Measurements from ENCODE around the gene SIX3. TPM values are rescaled to one million over a fixed set of nuclear protein-coding genes. Genes with fewer than 3 reads are reported as not detected.

The SIX3 gene
- total RNA-seq, 1 experiment from 2014 or later = not detected

GRCh38 chr2:44942304-44943030 lies 965 bp downstream of the SIX3 start:
- no peak for DNase-seq (ENCODE audit: low read depth)

DNA sequence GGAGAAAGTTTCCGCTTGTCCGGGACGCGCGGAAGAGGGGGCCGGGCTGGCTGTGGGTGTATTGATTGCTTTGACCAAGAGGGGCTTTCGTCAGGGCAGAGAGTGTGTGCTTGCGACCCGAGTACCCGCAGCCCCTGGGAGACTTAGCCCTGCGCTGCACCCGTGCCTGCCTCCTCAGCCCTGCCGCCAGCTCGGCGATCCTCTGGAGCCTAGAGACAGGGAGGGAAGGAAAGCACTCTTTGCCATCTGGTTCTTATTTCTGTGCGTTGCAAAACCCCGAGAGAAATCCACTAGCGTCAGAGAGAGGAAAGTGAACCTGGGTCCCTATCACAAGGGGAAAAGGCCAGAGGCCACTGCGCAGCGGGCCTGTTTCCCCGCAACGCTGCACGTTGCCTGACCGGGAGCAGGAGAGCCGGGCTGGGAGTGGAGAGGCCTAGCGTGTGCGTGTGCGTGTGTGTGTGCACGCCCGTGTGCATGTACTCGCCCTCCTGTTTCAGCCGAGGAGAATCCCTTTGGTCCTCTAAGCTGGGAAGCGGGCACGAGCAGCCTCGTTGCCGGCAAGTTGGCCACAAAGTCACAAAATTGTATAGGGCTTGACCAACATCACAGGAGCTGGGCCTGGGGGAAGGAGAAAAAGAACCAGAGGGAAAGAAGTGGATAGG lies 1.7 kb downstream of the SIX3 start:
- no peak for DNase-seq (ENCODE audit: low read depth)

DNA sequence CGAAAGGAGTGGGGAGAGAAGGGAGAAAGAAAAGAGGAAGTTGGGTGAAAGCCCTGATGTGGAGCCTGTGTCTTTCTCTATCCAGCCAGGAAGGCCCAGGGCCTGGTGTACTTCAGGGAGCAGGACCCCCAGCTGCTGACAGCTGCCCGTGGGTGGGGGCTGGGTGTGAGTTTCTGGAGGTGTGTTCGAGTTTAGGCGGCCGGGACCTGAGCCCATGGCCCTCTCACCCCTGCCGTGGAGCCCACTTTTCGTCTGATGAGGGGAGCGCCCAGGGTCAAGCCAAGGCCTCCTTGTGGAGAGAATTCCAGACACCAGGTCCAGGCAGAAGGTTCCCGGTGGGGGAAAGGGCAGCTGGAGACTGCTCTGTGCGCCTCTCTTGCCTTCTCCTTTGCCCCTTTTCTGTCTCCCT lies 2.2 kb downstream of the SIX3 start:
- no peak for DNase-seq (ENCODE audit: low read depth)

DNA sequence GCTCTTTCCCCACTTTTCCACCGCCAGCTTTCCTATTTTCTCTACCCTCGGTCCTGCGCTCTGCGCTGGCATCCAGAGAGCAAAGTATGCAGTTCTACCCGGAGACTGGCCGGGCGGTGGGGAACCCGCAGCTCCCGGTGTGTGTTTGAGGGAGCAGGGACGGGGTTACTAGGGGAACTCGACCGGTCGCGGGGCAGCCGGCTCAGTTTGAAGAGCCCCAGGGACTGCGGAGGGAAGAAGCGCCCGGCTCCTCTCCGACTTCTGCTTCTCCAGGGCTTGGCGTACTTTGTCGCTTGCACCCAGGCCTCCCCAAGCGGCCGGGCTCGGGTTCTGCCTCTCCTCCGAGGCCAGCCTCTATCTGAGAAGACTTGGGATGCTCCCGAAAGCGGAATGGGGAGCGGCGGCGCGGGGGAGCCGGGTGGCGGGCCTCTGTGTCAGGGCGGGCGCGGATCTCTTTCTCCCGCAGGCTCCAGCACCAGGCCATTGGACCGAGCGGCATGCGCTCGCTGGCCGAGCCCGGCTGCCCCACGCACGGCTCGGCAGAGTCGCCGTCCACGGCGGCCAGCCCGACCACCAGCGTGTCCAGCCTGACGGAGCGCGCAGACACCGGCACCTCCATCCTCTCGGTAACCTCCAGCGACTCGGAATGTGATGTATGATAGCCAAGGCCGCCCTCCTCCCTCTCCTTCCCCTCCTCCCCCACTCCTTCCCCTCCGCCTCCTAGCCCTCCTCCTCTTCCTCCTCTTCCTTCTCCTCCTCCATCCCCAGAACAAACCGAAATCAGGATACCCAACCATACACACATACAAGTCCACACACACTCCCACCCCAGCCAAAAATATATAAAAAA lies 2.8 kb downstream of the SIX3 start:
- no peak for DNase-seq (ENCODE audit: low read depth)

DNA sequence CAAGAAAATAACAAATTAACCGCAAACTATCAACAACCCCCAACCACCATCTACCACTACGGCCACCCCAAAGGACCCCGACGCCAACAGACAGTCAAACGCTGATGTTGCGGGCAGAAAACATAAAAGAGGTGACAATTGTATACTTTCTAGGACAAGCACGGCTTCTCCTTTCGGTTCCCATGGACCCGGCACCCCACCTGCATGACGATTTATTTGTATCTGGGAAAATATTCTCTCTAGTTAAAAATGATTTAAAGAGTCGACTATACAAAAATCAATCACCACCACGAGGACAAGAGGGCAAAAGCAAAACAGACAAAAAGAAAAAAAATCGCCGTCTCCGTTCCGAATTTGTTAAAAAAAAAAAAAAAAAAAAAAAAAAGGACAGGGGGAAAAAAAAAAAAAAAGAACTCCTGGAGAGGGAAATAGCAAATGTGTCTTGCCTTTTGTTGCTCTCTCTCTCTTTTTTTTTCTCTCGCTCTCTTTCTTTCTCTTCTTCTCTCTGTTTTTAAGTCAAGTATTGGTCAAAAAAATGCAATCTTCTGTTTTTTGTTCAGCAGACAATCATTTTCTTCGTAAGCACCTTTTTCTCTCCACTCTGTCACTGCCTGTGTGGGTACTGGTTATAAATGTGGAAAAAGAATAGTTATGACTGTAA lies 3.6 kb downstream of the SIX3 start:
- no peak for DNase-seq (ENCODE audit: low read depth)

DNA sequence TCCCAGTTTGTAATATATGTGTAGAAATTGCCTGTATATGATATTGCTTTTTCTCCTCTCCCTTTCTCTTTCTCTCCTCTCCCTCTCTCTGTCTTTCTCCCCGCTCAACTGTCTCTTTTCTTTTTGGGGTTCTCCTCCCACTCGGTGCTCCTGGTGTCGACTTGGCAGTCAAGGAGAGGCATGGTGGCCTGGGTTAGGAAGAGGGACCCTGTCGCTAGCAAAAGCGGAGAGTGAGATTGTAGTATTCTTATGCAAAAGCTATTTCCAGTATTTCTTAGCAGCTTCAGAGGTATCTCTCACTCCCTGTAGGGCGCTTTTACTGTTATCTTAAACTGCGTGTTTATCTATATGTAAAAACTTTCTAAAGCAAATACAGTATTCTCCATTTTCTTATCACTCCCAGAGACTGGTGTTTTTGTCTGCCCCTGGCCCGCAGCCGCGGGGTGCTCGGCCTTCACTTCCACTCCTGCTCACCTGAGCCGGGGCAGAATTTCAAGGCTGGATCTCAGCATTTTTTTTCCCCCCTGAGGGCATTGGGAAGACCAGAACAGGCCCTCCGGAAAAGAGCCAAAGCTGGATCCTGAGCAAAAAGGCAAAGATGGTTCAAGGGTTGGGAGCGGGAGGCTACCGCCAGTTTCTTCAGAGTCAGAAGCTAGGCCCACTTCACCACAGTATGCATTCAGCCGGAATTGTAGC lies 4.3 kb downstream of the SIX3 start:
- no peak for DNase-seq (ENCODE audit: low read depth)

- no peak for DNase-seq (ENCODE audit: low read depth)
Measured at GRCh38 chr2:44946372-44947027, 5.0 kb downstream of the SIX3 start.

DNA sequence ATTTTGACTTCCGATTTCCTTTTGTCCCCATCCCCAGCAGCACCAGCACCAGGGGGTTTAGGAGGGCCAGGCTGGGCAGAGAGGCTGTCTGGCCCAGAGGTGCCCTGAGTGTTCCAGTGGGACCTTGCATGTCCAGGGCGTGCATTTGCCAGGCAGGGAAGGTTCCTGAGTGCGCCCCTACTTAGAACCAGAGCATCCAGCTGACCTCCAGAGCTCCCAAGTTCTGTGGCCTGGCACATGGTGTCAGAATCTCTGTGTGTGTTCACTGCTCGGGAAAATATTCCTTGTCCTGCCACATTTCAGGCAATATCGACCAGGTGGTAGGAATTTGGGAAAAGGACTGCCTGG lies 5.5 kb downstream of the SIX3 start:
- no peak for DNase-seq (ENCODE audit: low read depth)

- DNase-seq (ENCODE audit: low read depth) = no peak
Measured at GRCh38 chr2:44948565-44949328, 7.2 kb downstream of the SIX3 start.

GRCh38 chr2:44949329-44950151 lies 8.0 kb downstream of the SIX3 start:
- no peak for DNase-seq (ENCODE audit: low read depth)

DNA sequence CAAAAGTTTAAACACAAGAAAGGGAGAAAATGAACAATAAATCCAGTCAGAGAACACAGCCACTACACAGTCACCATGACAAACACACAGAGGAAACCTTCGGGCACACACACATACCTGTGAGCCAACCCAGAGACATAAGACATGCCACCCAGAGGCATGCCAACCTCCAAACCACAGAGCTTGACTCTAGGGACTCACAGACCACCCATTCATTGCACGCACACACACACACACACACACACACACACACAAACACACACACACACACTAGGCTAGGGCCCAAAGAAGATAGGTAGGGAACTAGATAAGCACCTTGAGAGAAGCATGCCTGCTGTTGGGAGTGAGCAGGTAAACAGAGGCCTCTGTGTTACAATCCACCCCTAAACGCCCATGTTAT lies 9.1 kb downstream of the SIX3 start:
- DNase-seq (ENCODE audit: low read depth) = no peak

- no peak for DNase-seq (ENCODE audit: low read depth)
Measured at GRCh38 chr2:44951124-44951523, 9.6 kb downstream of the SIX3 start.

DNA sequence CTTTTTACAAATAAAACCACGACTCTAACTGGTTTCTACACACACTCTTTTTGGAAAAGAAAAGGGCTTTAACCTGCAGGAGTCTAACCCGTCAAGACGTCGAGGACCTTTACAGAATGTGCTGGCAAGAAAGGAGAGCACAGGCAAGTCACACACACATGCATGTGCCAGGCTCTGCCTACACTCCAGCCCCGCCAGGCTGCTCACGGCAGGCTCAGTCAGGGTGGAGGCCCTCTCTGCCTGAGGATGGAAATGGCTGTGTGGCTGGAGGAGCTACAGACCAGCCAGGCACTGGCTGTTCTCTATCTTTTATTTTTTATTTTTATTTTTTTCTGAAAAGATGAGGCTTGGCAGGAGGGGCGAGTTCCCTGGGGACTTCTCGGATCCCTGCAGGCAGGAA lies 10.2 kb downstream of the SIX3 start:
- DNase-seq (ENCODE audit: low read depth) = no peak

- no peak for DNase-seq (ENCODE audit: low read depth)
Measured at GRCh38 chr2:44952143-44952805, 10.8 kb downstream of the SIX3 start.

DNA sequence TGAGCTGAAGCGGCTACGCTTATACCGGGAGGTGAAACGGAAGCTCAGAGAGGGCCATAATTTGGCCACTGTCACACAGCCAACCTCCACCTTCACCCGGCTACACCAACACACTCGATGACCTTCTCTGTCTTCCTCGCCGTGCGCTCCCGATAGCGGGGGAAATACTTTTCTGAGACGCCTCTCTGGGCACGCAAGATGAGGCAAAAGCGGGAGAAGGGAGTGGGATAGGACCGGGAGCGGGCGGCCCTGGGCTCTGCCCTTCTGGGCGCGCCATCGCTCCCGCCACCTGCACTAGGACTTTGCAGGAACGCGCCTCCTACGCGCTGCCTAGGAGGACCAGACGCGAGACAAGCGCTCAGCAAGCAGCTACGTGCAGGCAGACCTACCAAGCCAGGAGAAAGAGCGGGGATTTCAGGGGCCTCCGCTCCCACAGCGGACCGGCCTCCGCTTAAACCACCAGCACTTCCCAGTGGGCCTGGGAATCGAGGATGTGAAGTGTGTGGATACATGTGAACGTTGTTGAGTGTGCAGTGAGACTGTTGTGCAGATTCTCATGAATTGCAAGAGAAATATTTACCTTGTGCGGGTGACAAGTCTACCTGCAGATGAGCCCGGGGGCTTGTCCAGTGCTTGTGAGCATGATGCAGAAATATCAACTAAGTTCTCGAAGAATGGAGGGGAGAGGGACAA lies 11.4 kb downstream of the SIX3 start:
- no peak for DNase-seq (ENCODE audit: low read depth)

DNA sequence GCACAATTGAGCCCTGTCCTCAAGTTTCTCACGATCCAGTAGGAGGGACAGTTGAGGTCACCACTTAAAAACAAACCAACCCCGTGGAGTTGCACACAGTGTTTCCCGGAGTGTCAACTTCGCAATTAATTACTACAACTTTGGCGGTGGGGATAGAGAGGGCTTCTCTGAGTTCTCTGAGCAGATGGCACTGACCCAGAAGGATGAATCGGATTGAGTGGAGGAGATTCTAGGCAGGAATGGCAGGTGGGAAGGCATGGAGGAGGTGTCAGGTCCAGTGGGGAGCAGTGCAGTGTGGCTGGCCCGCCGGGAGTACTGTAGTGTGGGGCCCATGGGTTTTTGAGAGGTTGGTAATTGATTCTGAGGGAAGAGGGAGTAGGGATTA lies 12.0 kb downstream of the SIX3 start:
- DNase-seq (ENCODE audit: low read depth) = no peak

DNA sequence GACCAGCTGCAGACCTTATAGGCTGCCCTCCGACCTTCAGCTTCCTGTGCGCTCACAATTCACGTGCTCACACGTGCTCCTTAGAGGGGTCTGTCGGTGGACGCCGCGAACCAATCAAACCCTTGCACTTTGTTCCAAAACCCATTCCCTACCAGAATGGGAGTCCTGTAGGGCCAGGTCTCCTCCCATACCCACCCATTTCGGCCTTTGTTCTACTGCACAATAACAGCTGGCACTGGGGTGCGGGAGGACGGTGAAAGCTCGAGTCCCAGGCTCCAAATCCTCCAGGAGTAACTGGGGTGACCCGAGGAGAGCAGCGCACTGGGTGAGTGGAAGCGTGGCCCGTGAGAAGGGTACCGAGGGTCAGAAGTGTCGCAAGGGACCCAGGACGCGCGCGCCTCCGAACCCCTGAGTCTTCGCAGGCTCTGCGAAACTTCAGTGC lies 13.0 kb downstream of the SIX3 start:
- no peak for DNase-seq (ENCODE audit: low read depth)
